Natural killer cell (primary cell): Measurements from ENCODE around the gene TIPRL. TPM values are rescaled to one million over a fixed set of nuclear protein-coding genes. Genes with fewer than 3 reads are reported as not detected.

Experiments
- ATAC-seq, 3 donors: fragments of 150-1000 bp in 2 of 3; fragments of 200-7000 bp in 1 of 3; cut with Tn5 transposase; 1 replicate in 1 of 3; 2 replicates in 2 of 3; pipeline ENCODE4 v1.10.0; 2021; ENCODE audit warnings: mild to moderate bottlenecking in 2 of 3, moderate library complexity in 2 of 3
- DNase-seq, 2 donors: peaks; one replicate each; pipeline versions ENCODE4 v3.0.0 to v3.0.0-alpha.2; 2013 to 2021; ENCODE audit warnings: mixed read lengths in 1 of 2
- H3K27ac ChIP-seq: one replicate; pipeline ENCODE4 v1.5.1; 2013; ENCODE audit warnings: mild to moderate bottlenecking, low read length
- H3K27me3 ChIP-seq: one replicate; pipeline ENCODE4 v1.6.1; 2013; ENCODE audit warnings: low read length; ENCODE audit not compliant: control insufficient read depth, insufficient read depth
- H3K36me3 ChIP-seq: one replicate; pipeline ENCODE4 v1.6.1; 2013; ENCODE audit warnings: low read length; ENCODE audit not compliant: control insufficient read depth, insufficient read depth
- H3K4me1 ChIP-seq: one replicate; pipeline ENCODE4 v1.6.1; 2013; ENCODE audit warnings: low read length; ENCODE audit not compliant: control insufficient read depth, insufficient read depth
- H3K4me3 ChIP-seq: one replicate; pipeline ENCODE4 v1.5.1; 2013; ENCODE audit warnings: low read length
- H3K9me3 ChIP-seq: one replicate; pipeline ENCODE4 v1.6.1; 2013; ENCODE audit warnings: low read length; ENCODE audit not compliant: control insufficient read depth, insufficient read depth
- H3K27ac Mint-ChIP-seq, 2 donors: one replicate each; pipeline ENCODE4 v1.8.0; 2022; ENCODE audit warnings: mild to moderate bottlenecking in 2 of 2, mixed read lengths in 2 of 2, moderate library complexity in 1 of 2
- H3K27me3 Mint-ChIP-seq, 2 donors: one replicate each; pipeline ENCODE4 v1.8.0; 2022; ENCODE audit warnings: low read depth in 2 of 2, mixed read lengths in 2 of 2
- H3K36me3 Mint-ChIP-seq: one replicate; pipeline ENCODE4 v1.8.0; 2022; ENCODE audit warnings: mixed read lengths
- H3K4me1 Mint-ChIP-seq, 2 donors: one replicate each; pipeline ENCODE4 v1.8.0; 2022; ENCODE audit warnings: mixed read lengths in 2 of 2
- H3K4me3 Mint-ChIP-seq: one replicate; pipeline ENCODE4 v1.8.0; 2022; ENCODE audit warnings: mild to moderate bottlenecking, moderate library complexity, mixed read lengths
- H3K9me3 Mint-ChIP-seq, 2 donors: one replicate each; pipeline ENCODE4 v1.8.0; 2022; ENCODE audit warnings: mixed read lengths in 2 of 2
- CTCF ChIP-seq: fragments of 200-600 bp; IDR thresholded peaks from one replicate; pipeline ENCODE4 v1.8.0; 2022; ENCODE audit warnings: antibody characterized with exemption
- WGBS: methylation state at CpG from one replicate; pipeline ENCODE4 v1.1.7; 2013; ENCODE audit warnings: missing lambda C conversion rate; ENCODE audit not compliant: insufficient coverage; 5-methylcytosine and 5-hydroxymethylcytosine counted together
- intact Hi-C: fragments of 100-400 bp; cut with micrococcal nuclease; formaldehyde crosslinking; loops from one replicate; pipeline ENCODE4 v1.14.2; 2022
- total RNA-seq, 4 donors: library from RNA; stranded (reverse); fragments of 120-200 nt in 1 of 4; gene quantifications; one replicate each; pipeline versions ENCODE4 v1.2.3 to v1.2.4, GENCODE V29; 2013 to 2022

Gene TIPRL
- total RNA-seq, 3 donors from 2014 or later (not counting 1 experiment from before 2014, with no cell fraction given) = 23.5 to 27.4 (median 25.6) TPM

- Mint-ChIP-seq H3K4me1 (no peaks in the 10 kb centered on the region), H3K4me3 (no peak overlapping the region), H3K36me3 (peaks cover 11% of the 10 kb centered on the region), H3K9me3 (peaks cover 3 to 8% of the 10 kb centered on the region in 2 donors), H3K27ac (no peak overlapping the region), H3K27me3 (peaks cover 27 to 36% of the 10 kb centered on the region in 2 donors)
- Histone ChIP-seq H3K4me3 (no peak overlapping the region), H3K27ac (no peak overlapping the region), H3K9me3 (peaks cover 8% of the 10 kb centered on the region), H3K4me1 (no peaks in the 10 kb centered on the region), H3K27me3 (no peaks in the 10 kb centered on the region), H3K36me3 (no peaks in the 10 kb centered on the region)
- TF ChIP-seq CTCF = no peak
- intact Hi-C loops = no loop called here
- DNase-seq (no peak), ATAC-seq (no peak)
- WGBS = 89% methylated on average over 3 of the region's 3 CpGs
Observed at GRCh38 chr1:168164771-168165170, 14.0 kb upstream of the TIPRL start.

GRCh38 chr1:168167806-168168205 lies 11.0 kb upstream of the TIPRL start:
- Mint-ChIP-seq H3K4me3 (no peak overlapping the region), H3K36me3 (no peaks in the 10 kb centered on the region), H3K27ac (no peak overlapping the region), H3K9me3 (no peaks in the 10 kb centered on the region), H3K27me3 (peaks cover 16 to 25% of the 10 kb centered on the region in 2 donors), H3K4me1 (no peaks in the 10 kb centered on the region)
- no peak for TF ChIP-seq CTCF
- no peaks in the 10 kb centered on the region for H3K4me1 ChIP-seq
- H3K9me3 ChIP-seq = no peaks in the 10 kb centered on the region
- intact Hi-C loops = no loop called here
- no peak overlapping the region for H3K27ac ChIP-seq
- DNase-seq = no peak
- ATAC-seq = no peak
- no peak overlapping the region for H3K4me3 ChIP-seq
- WGBS = 90% methylated on average over 2 of the region's 2 CpGs
- H3K36me3 ChIP-seq = no peaks in the 10 kb centered on the region
- H3K27me3 ChIP-seq = no peaks in the 10 kb centered on the region

- H3K9me3 Mint-ChIP-seq = no peaks in the 10 kb centered on the region
- DNase-seq = no peak
- no peaks in the 10 kb centered on the region for H3K36me3 Mint-ChIP-seq
- 84% methylated on average over 7 of the region's 7 CpGs for WGBS
- no peak overlapping the region for H3K27ac Mint-ChIP-seq
- TF ChIP-seq CTCF = no peak
- intact Hi-C loops = no loop called here
- Histone ChIP-seq H3K27me3 (no peaks in the 10 kb centered on the region), H3K9me3 (no peaks in the 10 kb centered on the region), H3K36me3 (no peaks in the 10 kb centered on the region), H3K27ac (no peak overlapping the region), H3K4me3 (no peak overlapping the region), H3K4me1 (no peaks in the 10 kb centered on the region)
- H3K4me1 Mint-ChIP-seq = no peaks in the 10 kb centered on the region
- ATAC-seq = no peak
- no peak overlapping the region for H3K4me3 Mint-ChIP-seq
- peaks cover 20 to 41% of the 10 kb centered on the region in 2 donors for H3K27me3 Mint-ChIP-seq
Observed at GRCh38 chr1:168170564-168171508, 7.9 kb upstream of the TIPRL start.
